GM18873 (cell line): ENCODE data around the gene AP2B1.
"Not testable (repeated sequence)": the region's sequence is repeated elsewhere in the genome, so short reads cannot be mapped to it uniquely, and the experiment has no call there.

Source experiments
- ATAC-seq: cut with Tn5 transposase; IDR thresholded peaks from one replicate; pipeline ENCODE4 v1.9.1; 2021; ENCODE audit warnings: mild to moderate bottlenecking, moderate library complexity, moderate number of reproducible peaks; ENCODE audit not compliant: unreplicated experiment, low FRiP score

AP2B1 gene

GRCh38 chr17:35569405-35569804 is 17.7 kb upstream of the AP2B1 start:
- no peak for ATAC-seq

GRCh38 chr17:35575759-35576158 is 11.4 kb upstream of the AP2B1 start:
- no peak for ATAC-seq

GRCh38 chr17:35577830-35578196 is 9.3 kb upstream of the AP2B1 start:
- ATAC-seq = no peak

- ATAC-seq = peak; percentile 83
These were observed 8.8 kb upstream of the AP2B1 start, which contains the start of gene PEX12 for GRCh38 chr17:35578197-35578928. Gene PEX12 (minus strand): TSS chr17:35578571. CDS start chr17:35578021, 550 bp downstream.

GRCh38 chr17:35578929-35579432 is 8.1 kb upstream of the AP2B1 start:
- no peak for ATAC-seq

- ATAC-seq = no peak
These were observed 3.1 kb upstream of the AP2B1 start for GRCh38 chr17:35584061-35584460.

GRCh38 chr17:35586569-35587073 is 501 bp upstream of the AP2B1 start:
- ATAC-seq = no peak

- ATAC-seq = no peak
These were observed 1.2 kb downstream of the AP2B1 start for GRCh38 chr17:35588196-35588920.

- ATAC-seq = no peak
These were observed 8.9 kb downstream of the AP2B1 start for GRCh38 chr17:35596072-35596471.

GRCh38 chr17:35596530-35597233 is 9.6 kb downstream of the AP2B1 start:
- ATAC-seq = no peak

- ATAC-seq = no peak
These were observed 10.5 kb downstream of the AP2B1 start for GRCh38 chr17:35597604-35598003.

GRCh38 chr17:35603674-35604073 is 16.6 kb downstream of the AP2B1 start:
- ATAC-seq = no peak

- no peak for ATAC-seq
These were observed 18.6 kb downstream of the AP2B1 start for GRCh38 chr17:35605678-35606077.

- ATAC-seq = no peak
These were observed 20.2 kb downstream of the AP2B1 start for GRCh38 chr17:35607239-35607847.

GRCh38 chr17:35609831-35610230 is 22.7 kb downstream of the AP2B1 start:
- ATAC-seq = no peak

GRCh38 chr17:35610746-35611145 is 23.6 kb downstream of the AP2B1 start:
- ATAC-seq = not testable (repeated sequence)

GRCh38 chr17:35612924-35613521 is 25.9 kb downstream of the AP2B1 start:
- ATAC-seq = no peak

GRCh38 chr17:35614810-35615209 is 27.7 kb downstream of the AP2B1 start:
- ATAC-seq = no peak

- no peak for ATAC-seq
These were observed 29.4 kb downstream of the AP2B1 start for GRCh38 chr17:35616536-35616935.

- no peak for ATAC-seq
These were observed 30.4 kb downstream of the AP2B1 start for GRCh38 chr17:35617505-35617904.
